Fibroblast of peridontal ligament (primary cell): Measurements from ENCODE around the gene TANGO6.
"Not testable (repeated sequence)": the region's sequence is repeated elsewhere in the genome, so short reads cannot be mapped to it uniquely, and the experiment has no call there.

ENCODE experiments used
- DNase-seq: peaks from one replicate; pipeline ENCODE4 v3.0.0-alpha.2; 2010; ENCODE audit errors: extremely low read depth

Gene TANGO6

DNA sequence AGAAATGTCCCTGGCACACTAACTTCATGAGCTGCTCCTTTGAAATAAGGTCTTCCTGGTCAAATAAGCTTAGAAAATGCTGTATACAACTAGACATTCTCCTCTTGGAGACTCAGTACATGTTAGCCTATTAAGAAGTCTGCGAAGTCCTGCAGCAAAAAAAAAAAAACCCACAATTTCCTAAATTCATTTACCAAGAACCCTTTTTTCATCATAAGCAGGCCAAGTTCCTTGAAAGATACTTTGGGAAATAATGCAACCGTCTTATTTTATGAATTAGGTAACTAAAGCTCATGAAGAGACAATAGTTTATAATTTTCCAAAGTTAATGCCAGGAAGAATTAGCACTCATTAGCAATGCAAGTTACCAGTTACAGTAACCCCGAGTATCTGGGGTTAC, 213.1 kb downstream of the TANGO6 start:
- no peak for DNase-seq

DNA sequence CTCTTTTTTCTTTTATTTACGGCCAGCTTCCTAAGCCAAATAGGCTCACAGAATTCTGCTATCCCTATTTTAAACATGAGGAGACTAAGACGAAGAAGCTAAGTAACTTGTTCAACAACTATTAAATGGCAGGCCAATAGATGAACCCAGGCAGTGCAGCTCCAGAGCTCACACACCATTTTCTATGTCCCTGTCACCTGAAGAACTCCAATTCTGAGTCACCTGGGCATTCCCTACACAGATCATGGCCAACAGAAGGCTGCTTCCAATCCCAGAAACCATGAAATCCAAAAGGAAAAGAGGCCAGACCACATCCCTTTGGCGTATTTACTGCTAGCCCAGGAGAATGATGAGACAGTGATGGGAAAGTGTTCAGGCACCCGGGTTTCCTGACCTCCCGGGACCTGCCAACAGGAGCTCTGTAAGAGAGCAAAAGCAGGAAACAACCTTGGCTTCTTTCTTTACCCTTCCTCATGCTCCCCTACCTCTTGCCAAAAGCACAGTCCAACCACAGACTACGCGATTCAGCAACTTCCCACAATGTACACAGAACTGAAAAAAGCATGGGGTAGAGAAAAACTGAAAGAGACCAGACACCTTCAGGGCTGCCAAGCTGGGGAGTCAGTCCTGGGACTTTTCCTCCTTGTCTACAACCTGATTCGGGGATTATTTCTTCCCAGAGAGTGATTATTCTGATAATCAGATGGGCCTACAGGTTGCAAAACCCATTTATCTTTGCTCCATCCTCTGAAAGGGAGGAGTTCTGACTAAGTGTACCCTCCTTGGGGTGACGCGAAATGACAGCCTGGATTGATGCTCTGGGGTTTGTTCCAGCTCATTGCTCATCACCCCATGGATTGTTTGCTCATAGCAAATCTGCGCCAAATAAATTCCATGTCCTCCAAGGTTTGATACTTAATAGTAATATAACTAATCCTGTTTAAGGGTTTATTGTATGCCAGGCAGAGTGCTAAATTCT, 214.4 kb downstream of the TANGO6 start:
- DNase-seq = peak; percentile 90

- DNase-seq = not testable (repeated sequence)
These were observed 220.2 kb downstream of the TANGO6 start for GRCh38 chr16:69063491-69063890.

- DNase-seq = no peak
These were observed 220.9 kb downstream of the TANGO6 start for GRCh38 chr16:69064124-69064763.

DNA sequence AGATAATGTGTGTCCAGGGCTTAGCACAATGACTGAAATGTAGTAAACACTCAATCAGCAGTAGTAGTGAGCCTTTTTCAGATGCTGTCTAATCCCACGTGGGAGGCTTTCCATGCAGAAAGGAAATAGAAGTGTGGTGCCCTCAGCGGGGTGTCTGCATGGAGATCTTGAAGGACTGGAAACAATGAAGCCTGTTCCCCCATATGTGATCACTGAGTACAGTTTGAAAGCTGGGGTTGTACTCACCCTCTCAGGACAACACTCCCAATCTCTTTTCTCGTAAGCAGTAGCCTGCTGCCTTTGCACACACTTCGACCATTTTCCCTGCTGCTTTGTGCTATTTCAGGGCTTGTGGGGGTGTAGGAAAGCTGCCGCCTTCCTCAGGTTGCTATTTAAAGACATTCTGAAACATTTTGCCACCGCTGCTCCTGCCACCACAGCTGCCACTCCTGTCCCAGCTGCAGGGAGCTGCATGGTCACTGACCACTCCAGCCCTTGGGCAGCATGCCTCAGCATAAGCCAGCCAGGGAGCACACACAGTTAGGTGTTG, 221.5 kb downstream of the TANGO6 start:
- no peak for DNase-seq

DNA sequence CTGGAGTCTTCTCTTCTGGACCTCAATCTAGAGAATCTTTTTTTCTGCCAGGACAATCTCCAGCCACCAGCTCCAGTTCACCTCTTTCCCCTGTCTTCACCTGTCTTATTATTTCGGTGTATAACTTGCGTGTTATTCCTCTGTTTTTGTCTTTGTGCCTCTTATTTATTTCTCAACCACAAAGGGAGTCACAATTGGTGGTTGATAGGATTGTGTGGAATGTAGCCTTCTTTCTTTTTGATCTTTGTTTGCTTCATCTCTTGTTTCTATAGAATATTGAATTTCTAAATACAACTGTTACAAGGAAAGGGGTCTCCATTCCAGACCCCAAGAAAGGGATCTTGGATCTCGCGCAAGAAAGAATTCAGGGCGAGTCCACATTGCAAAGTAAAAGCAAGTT, 226.2 kb downstream of the TANGO6 start:
- DNase-seq = no peak

GRCh38 chr16:69071036-69071435, 227.7 kb downstream of the TANGO6 start:
- no peak for DNase-seq

GRCh38 chr16:69072640-69072974, 229.3 kb downstream of the TANGO6 start:
- DNase-seq = no peak

DNA sequence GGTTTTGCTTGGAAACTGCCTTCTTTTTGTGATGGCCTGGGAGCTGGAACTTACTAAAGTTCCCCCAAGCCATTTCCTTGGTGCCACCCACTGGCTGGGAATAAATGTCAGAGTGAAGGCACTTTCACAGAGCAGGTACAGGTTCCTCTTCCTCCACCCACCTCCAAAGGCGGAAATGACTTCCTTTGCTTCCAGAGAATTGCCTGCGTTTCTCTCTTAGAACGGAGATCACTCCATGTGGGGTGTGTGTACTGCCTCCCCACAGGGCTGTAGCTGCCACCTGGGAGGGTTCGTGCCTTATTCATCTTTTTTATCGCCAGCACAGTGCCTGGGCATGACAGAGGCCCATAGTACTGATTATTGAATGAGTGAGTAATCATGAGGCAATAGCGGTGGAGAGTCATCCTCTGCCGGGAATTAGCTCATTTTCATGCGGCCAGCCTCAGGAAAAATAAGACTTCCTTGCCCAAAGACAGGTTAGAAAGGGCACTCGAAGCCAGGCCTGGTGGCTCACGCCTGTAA, 229.9 kb downstream of the TANGO6 start:
- DNase-seq = peak; percentile 91

- DNase-seq = peak; percentile 75
These were observed 233.9 kb downstream of the TANGO6 start for GRCh38 chr16:69077251-69077650.

DNA sequence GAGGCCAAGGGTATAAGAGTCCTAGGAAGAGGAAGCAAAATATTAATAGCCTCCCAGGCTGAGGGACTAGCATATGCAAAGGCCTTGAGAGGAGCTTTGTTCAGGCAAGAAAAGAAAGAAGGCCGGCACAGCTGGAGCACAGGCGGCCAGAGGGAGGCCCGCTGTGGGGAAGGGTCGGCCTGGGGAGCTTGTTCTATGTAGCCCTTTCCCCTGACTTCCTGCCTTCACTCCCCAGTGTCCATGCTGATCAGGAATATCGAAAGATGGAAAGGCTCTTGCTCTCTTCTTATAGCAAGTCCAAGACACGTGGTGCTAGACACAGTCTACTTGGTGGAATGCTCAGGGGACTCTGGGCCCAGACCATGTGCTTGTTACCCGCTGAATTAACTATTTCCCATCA, 234.7 kb downstream of the TANGO6 start:
- DNase-seq = no peak

- DNase-seq = no peak
These were observed 236.4 kb downstream of the TANGO6 start for GRCh38 chr16:69079697-69080096.

DNA sequence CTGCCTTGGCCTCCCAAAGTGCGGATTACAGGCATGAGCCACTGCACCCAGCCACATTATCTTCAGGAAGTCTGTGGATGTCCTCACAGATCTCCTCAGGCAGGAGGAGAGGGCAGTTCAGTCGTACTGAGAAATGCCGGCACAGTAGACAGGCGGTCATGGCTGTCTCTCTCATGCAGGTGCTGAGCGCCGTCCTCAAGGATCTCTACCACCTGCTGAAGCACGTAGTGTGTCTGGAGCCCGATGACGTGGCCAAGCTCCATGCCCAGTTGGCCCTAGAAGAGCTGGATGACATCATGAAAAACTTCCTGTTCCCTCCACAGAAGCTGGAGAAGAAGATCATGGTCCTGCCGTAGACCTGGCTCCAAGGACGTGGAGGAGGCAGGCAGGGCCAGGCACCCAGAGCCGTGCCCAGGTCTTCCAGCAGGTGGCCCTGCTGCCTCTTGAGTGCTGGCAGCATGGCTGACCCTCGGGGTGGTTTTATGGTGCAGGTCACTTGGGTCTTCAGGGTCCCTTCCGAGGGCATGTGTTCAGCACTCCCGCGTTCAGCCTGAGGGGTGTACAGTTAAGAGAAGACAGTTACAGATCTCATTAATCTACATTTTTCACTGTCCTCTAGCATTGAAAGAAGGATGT, 240.1 kb downstream of the TANGO6 start:
- DNase-seq = no peak

DNA sequence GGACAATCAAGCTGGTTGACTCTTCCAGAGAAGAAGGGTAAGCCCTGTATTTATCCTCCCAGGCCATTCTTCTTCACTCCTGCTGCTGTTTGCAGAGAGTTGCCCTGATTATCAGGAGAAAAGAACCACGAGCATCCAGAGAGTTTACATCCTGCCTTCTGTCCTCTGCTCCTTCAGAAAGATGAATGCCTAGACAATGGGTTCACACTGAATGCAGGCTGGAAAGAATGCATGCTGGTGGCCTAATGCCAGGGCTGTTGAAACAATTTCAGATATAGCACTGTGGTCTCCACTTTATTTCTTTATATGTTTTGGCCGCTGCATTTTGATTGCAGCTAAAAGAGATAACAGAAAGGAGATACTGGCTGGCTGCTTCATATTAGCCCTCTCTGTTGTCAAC, 241.0 kb downstream of the TANGO6 start:
- DNase-seq = peak; percentile 49

GRCh38 chr16:69085032-69085695, 241.8 kb downstream of the TANGO6 start:
- no peak for DNase-seq

DNA sequence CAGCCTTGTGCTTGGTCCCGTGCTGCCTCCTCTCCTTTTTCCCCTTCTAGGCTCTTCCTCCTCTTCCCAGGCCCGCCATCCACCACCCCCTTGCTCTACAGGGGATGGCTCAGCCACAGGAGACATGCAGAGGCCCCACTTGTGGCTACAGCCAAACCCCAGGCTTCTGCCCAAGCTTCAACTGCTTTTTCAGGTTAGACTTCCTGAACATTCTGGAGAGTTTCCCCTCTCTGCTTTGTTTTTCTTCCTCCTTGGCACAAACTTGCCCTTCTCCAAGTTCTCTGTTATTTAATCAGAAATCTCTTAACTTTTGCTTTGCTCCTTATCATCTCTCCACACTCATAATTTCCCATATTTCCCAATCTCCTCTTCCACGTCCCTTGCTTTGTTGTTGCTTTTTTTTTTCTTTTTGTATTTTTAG, 243.8 kb downstream of the TANGO6 start:
- no peak for DNase-seq

GRCh38 chr16:69088684-69089083, 245.4 kb downstream of the TANGO6 start:
- DNase-seq = no peak

DNA sequence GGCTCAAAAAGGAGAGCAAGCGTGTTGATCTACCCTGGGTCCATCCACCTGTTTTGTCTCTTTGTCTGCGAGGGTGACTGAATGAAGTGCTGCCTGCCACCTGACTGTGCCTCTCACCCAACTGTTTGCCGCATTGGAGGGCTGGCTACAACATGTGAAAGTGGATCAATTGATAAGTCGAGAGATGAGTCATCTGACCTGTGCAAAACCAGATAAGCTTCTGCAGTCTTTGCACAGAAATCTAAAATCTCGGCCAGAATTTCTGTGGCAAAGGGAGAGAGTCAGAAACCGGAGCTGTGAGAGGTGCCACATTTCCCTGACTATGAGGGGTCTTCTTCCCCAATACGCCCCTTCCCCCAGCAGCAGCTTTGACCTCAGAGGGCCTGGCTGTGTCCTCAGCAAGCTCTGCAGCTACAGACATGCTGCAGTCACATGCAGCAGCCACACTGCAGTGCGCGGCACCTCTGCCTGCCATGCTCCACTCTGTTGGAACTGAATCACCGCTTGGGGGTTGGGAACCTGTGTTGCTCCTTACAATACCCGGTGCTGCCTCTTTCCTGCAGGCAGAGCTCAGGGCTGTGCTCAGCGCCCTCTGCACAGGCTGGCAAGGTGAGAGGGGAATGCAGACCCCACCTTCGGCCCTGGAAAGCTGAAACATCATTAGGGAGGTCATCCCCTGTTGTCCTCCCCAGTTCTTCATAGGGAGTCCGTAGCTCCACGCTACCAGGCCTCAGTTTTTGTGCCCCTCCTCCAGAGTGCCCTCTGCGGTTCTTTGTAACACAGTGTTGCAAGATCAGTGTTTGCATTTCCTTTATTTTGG, 246.0 kb downstream of the TANGO6 start:
- no peak for DNase-seq

DNA sequence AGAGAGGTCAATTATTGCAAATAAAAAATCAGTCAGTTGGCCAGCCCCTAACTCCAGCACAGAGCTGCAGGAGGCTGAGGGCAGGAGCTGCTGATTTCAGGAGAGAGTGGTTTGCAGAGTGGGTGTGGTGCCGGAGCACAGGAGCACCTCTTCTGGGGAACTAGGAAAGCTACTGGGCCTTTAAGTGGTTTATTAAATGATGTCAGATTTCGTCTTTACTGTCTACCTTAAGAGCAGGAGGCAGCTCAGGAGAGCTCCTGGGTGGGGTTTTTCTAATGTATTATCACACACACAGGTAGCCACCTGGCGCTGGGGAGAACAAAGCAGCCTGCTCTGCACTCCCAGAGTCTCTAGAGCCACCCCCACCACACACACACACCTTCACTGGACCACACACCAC, 250.6 kb downstream of the TANGO6 start:
- no peak for DNase-seq

DNA sequence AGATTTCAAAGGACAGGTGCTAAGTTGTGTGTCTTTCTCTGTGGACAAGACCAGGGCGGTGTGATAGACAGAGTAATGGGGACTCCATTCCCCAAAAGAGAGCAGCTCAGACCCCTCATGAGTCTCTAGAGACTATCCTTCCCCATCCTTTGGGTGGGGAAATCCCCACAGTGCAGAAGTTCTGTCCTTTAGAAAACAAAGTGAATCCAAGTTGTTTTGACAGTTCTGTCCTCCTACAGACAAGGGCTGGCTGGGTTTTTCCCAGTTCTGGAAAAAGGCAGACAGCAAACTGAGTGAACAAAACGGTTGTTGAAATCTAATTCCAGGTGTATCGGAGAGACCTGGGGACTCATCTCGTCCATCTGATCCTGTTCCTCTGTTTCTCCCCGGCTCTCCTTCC, 251.2 kb downstream of the TANGO6 start:
- no peak for DNase-seq

DNA sequence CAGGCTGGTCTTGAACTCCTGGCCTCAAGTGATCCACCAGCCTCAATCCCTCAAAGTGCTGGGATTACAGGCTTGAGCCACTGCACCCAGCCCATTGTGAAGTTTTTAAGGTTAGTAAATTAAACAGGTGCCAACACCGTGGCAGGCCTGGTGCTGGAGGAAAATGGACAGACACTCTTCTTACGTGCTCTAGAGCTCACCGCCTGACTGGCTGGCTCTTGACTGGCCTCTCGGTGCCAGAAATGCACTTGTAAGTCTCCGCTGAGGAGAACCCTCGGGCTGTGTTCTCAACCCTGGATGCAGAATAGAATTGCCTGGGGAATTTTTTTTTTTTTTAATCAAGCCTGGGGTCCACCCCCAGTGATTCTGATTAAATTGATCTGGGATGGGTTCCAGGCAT, 251.9 kb downstream of the TANGO6 start:
- no peak for DNase-seq
